GM18511 (cell line): Measurements from ENCODE around the gene UAP1L1.

Source experiments
- ATAC-seq: cut with Tn5 transposase; IDR thresholded peaks from one replicate; pipeline ENCODE4 v1.9.1; 2021; ENCODE audit warnings: mild to moderate bottlenecking, moderate library complexity; ENCODE audit not compliant: unreplicated experiment

UAP1L1 gene

GRCh38 chr9:137041124-137041523, 36.2 kb upstream of the UAP1L1 start:
- no peak for ATAC-seq

GRCh38 chr9:137042751-137043727, 34.3 kb upstream of the UAP1L1 start:
- ATAC-seq, result no peak

GRCh38 chr9:137044037-137044436, 33.3 kb upstream of the UAP1L1 start:
- ATAC-seq, result no peak

GRCh38 chr9:137044502-137045177, 32.7 kb upstream of the UAP1L1 start:
- no peak for ATAC-seq

- ATAC-seq, result no peak
Measured at GRCh38 chr9:137045294-137046087, 31.8 kb upstream of the UAP1L1 start.

- ATAC-seq, result no peak
Measured at GRCh38 chr9:137046088-137046787, 31.1 kb upstream of the UAP1L1 start, which contains the start of gene NPDC1. TSS of gene NPDC1 (minus strand) at chr9:137046177. CDS start at chr9:137045989, 188 bp downstream.

GRCh38 chr9:137048655-137049543, 28.4 kb upstream of the UAP1L1 start:
- ATAC-seq, result no peak

GRCh38 chr9:137049544-137050449, 27.5 kb upstream of the UAP1L1 start:
- no peak for ATAC-seq

GRCh38 chr9:137050570-137050969, 26.7 kb upstream of the UAP1L1 start:
- no peak for ATAC-seq

GRCh38 chr9:137051145-137051724, 26.1 kb upstream of the UAP1L1 start:
- no peak for ATAC-seq

GRCh38 chr9:137052293-137052692, 25.0 kb upstream of the UAP1L1 start:
- ATAC-seq, result no peak

GRCh38 chr9:137052998-137053943, 24.0 kb upstream of the UAP1L1 start:
- no peak for ATAC-seq

- no peak for ATAC-seq
Measured at GRCh38 chr9:137053944-137054931, 23.1 kb upstream of the UAP1L1 start, which contains the start of gene ENTPD2. TSS of gene ENTPD2 (minus strand) at chr9:137054061. CDS start at chr9:137053997, 64 bp downstream.

GRCh38 chr9:137054932-137055384, 22.4 kb upstream of the UAP1L1 start:
- ATAC-seq, result no peak
